GM12801 (cell line): ENCODE measurements around the gene MFSD1.

Experiments used
- CTCF ChIP-seq: IDR thresholded peaks from one replicate; pipeline ENCODE4 v1.5.1; 2011; ENCODE audit warnings: control low read depth; ENCODE audit not compliant: insufficient read length; ENCODE audit errors: extremely low read depth

MFSD1 gene

GRCh38 chr3:158771982-158772381, 29.9 kb upstream of the MFSD1 start:
- no peak for TF ChIP-seq CTCF

GRCh38 chr3:158773166-158773565, 28.7 kb upstream of the MFSD1 start:
- no peak for TF ChIP-seq CTCF

GRCh38 chr3:158773845-158774830, 27.7 kb upstream of the MFSD1 start:
- no peak for TF ChIP-seq CTCF

- TF ChIP-seq CTCF: no peak
Measured at GRCh38 chr3:158774965-158775364, 26.9 kb upstream of the MFSD1 start.

- no peak for TF ChIP-seq CTCF
Measured at GRCh38 chr3:158775426-158776410, 26.1 kb upstream of the MFSD1 start.

- no peak for TF ChIP-seq CTCF
Measured at GRCh38 chr3:158776531-158776930, 25.3 kb upstream of the MFSD1 start.
